Measurements from ENCODE around the gene EP300. TPM values are rescaled to one million over a fixed set of nuclear protein-coding genes. Genes with fewer than 3 reads are reported as not detected.
A peak's percentile ranks its signal among the peaks of the same experiment; 100 is the strongest.
"Not testable (repeated sequence)": the region's sequence is repeated elsewhere in the genome, so short reads cannot be mapped to it uniquely, and the experiment has no call there.

Gene EP300
- polyA plus RNA-seq, 1 experiment: 13.0 TPM

DNA sequence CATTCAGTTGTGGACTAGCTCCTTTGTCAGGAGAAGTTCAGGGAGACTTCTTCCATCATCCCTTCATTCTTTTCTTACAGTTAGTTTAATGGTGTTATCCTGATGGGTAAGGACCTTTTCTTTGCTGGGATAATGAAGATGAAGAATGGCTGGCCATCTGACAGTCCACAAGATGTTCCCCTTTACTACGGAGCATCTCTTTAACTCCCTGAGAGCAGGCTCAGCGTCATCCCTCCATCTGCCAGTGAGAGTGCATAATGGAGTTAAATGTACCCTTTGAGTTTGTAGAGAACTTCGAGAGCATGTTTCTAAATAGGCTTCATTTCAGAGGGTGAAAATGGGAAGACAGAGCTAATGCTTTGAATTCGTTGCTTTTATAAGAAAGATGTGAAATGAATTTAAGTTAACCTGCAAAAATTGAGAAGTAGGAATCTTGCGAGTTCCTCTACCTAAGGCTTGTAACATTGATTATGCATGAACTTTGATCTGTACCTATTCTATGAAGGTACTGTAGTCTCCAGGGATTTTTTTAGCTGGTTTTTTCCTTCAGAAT is 1.7 kb downstream of the EP300 start:
- ChIA-PET CTCF (interaction anchor here (1.8 to 2.7 kb wide), 2 partner anchors 12 to 171 kb away, joined by 4 to 13 read pairs; no protein-coding TSS in a partner anchor), POLR2A (no interaction called here)
- Histone ChIP-seq H3K27me3 (ENCODE audit: control insufficient read depth, insufficient read depth, low read length) (no peaks in the 10 kb centered on the region), H3K4me3 (ENCODE audit: low read depth, low read length) (peak overlapping the region; percentile 97), H3K36me3 (ENCODE audit: control insufficient read depth, insufficient read depth, low read length) (no peaks in the 10 kb centered on the region)
- DNase-seq (ENCODE audit: low read depth): no peak
- TF ChIP-seq, protein P1, sequence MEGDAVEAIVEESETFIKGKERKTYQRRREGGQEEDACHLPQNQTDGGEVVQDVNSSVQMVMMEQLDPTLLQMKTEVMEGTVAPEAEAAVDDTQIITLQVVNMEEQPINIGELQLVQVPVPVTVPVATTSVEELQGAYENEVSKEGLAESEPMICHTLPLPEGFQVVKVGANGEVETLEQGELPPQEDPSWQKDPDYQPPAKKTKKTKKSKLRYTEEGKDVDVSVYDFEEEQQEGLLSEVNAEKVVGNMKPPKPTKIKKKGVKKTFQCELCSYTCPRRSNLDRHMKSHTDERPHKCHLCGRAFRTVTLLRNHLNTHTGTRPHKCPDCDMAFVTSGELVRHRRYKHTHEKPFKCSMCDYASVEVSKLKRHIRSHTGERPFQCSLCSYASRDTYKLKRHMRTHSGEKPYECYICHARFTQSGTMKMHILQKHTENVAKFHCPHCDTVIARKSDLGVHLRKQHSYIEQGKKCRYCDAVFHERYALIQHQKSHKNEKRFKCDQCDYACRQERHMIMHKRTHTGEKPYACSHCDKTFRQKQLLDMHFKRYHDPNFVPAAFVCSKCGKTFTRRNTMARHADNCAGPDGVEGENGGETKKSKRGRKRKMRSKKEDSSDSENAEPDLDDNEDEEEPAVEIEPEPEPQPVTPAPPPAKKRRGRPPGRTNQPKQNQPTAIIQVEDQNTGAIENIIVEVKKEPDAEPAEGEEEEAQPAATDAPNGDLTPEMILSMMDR (IDR thresholded peaks at IDR 0.05; ENCODE audit: insufficient read depth, low read depth, low read length): no peak

DNA sequence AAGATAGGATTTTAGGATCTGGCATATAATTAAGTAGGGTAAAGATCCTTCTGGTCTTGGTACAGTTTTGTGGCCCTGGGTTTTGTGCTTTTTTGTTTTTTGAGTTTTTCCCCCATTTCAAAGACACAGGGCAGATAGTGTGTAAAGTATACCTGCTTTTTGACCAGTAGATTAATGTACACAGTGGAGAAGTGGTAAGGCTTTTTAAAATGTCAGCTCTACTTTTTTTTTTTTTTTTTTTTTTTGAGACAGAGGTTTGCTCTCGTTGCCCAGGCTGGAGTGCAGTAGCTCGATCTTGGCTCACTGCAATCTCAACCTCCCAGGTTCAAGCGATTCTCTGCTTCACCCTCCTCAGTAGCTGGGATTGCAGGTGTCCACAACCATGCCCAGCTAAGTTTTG is 4.0 kb downstream of the EP300 start:
- no peaks in the 10 kb centered on the region for H3K27me3 ChIP-seq (ENCODE audit: control insufficient read depth, insufficient read depth, low read length)
- no peak for DNase-seq (ENCODE audit: low read depth)
- TF ChIP-seq, protein P1 (IDR thresholded peaks at IDR 0.05; ENCODE audit: insufficient read depth, low read depth, low read length): no peak
- CTCF ChIA-PET: interaction anchor here (0.6 to 1.4 kb wide), 4 partner anchors 13 to 830 kb away, joined by 3 to 4 read pairs (median 4); no protein-coding TSS in a partner anchor
- H3K36me3 ChIP-seq (ENCODE audit: control insufficient read depth, insufficient read depth, low read length): no peaks in the 10 kb centered on the region
- POLR2A ChIA-PET: interaction anchor here (0.6 kb wide), 1 partner anchor 48 kb away, joined by 5 read pairs; no protein-coding TSS in a partner anchor
- H3K4me3 ChIP-seq (ENCODE audit: low read depth, low read length): no peak overlapping the region

DNA sequence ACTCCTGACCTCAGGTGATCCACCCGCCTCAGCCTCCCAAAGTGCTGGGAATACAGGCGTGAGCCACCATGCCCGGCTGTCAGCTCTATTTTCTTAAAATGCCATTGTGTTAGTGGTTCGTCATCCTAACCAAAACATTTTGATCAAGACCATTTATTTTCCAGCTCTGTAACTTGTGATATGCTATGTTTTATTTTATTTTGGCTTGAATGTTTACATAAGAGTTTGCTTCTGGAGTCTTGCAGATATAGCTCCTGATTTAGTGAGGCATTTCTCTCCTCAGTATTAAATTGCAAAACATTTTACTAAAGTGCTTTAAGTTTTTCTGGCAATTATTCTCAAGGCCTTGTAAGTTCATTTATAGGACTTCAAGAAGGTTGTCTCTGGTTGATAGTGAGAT is 4.4 kb downstream of the EP300 start:
- no peak for DNase-seq (ENCODE audit: low read depth)
- ChIA-PET CTCF (interaction anchor here (1.4 kb wide), 1 partner anchor 174 kb away, joined by 4 read pairs; no protein-coding TSS in a partner anchor), POLR2A (no interaction called here)
- H3K4me3 ChIP-seq (ENCODE audit: low read depth, low read length): no peak overlapping the region
- no peaks in the 10 kb centered on the region for H3K36me3 ChIP-seq (ENCODE audit: control insufficient read depth, insufficient read depth, low read length)
- TF ChIP-seq, protein P1 (IDR thresholded peaks at IDR 0.05; ENCODE audit: insufficient read depth, low read depth, low read length): no peak
- H3K27me3 ChIP-seq (ENCODE audit: control insufficient read depth, insufficient read depth, low read length): no peaks in the 10 kb centered on the region

DNA sequence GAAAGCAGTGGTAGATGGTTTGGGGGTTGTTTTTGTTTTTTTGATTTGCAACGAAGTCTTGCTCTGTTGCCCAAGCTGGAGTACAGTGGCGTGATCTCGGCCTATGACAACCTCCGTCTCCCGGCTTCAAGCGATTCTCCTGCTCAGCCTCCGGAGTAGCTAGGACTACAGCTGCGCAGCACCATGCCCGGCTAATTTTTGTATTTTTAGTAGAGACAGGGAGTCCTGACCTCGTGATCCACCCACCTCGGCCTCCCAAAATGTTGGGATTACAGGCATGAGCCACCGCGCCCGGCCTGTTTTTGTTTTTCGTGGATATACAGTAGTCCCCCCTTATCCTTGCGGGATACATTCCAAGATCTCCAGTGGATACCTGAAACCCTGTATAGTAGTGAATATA is 6.6 kb downstream of the EP300 start:
- TF ChIP-seq, protein P1 (IDR thresholded peaks at IDR 0.05; ENCODE audit: insufficient read depth, low read depth, low read length): no peak
- POLR2A ChIA-PET: no interaction called here
- Histone ChIP-seq H3K4me3 (ENCODE audit: low read depth, low read length) (no peak overlapping the region), H3K36me3 (ENCODE audit: control insufficient read depth, insufficient read depth, low read length) (peaks cover 4% of the 10 kb centered on the region), H3K27me3 (ENCODE audit: control insufficient read depth, insufficient read depth, low read length) (no peaks in the 10 kb centered on the region)
- CTCF ChIA-PET: no interaction called here
- no peak for DNase-seq (ENCODE audit: low read depth)

DNA sequence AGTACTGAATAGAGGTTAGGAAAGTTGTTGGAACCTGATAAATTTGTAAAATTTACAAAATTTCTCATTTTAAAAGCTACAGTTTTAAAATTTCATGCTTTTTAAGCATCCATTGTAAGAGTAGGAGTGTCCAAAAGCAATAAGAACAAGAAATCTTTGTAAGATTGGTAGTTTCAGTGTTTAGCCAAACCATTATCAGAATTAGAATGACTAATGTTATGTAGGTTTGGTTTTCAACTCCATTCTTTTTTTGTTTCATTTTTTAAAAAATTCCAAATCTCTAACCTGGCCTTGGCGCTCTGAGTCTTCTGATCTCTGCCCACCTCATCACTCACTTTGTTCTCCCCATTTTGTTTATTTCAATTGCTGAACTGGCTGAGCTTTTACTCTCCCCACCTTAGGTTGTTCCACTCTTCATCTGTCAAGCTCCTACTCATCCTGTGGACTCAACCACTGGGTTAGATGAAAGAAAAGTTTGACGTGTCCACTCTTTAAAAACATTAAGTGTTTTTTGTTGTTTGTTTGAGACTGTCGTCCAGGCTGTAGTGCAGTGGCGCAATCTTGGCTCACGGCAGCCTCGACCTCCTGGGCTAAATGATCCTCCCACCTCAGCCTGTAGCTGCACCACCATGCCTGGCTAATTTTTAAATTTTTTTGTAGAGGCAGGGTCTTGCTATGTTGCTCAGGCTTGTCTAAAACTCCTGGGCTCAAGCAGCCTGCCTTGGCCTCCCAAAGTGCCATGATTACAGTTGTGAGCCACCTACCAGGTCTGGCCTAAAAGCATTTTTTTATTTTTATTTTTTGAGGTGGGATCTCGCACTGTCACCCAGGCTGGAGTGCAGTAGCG is 14.0 kb downstream of the EP300 start:
- ChIA-PET CTCF (interaction anchor here (0.6 to 1.8 kb wide), 3 partner anchors 13 to 184 kb away, joined by 3 to 4 read pairs (median 4); no protein-coding TSS in a partner anchor), POLR2A (no interaction called here)
- Histone ChIP-seq H3K27me3 (ENCODE audit: control insufficient read depth, insufficient read depth, low read length) (no peaks in the 10 kb centered on the region), H3K36me3 (ENCODE audit: control insufficient read depth, insufficient read depth, low read length) (peaks cover 6% of the 10 kb centered on the region), H3K4me3 (ENCODE audit: low read depth, low read length) (no peak overlapping the region)
- TF ChIP-seq, protein P1 (IDR thresholded peaks at IDR 0.05; ENCODE audit: insufficient read depth, low read depth, low read length): no peak
- no peak for DNase-seq (ENCODE audit: low read depth)

DNA sequence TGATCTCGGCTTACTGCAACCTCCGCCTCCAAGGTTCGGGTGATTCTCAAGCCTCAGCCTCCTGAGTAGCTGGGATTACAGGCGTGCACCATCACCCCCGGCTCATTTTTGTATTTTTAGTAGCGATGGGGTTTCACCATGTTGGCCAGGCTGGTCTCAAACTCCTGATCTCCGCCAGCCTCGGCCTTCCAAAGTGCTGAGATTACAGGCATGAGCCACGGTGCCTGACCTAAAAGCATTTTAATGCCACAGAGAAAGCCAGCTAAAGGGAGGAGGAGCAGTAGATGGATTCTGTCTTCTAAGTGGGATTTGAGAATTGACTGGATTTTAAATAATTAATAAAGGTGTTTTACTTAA is 14.6 kb downstream of the EP300 start:
- H3K27me3 ChIP-seq (ENCODE audit: control insufficient read depth, insufficient read depth, low read length); POLR2A ChIA-PET; H3K4me3 ChIP-seq (ENCODE audit: low read depth, low read length); H3K36me3 ChIP-seq (ENCODE audit: control insufficient read depth, insufficient read depth, low read length); DNase-seq (ENCODE audit: low read depth): not testable (repeated sequence)
- CTCF ChIA-PET: interaction anchor here (0.6 to 1.8 kb wide), 3 partner anchors 13 to 184 kb away, joined by 3 to 4 read pairs (median 4); no protein-coding TSS in a partner anchor
